Fibroblast of lung (primary cell): ENCODE data around the gene KRTAP5-11.

Source experiments
- CTCF ChIP-seq, 2 donors: IDR thresholded peaks in 1 of 2; conservative IDR thresholded peaks in 1 of 2; 1 replicate in 1 of 2; 2 replicates in 1 of 2; pipeline ENCODE4 v1.5.1; 2011 to 2012; ENCODE audit warnings: low read length in 2 of 2, control low read depth in 1 of 2, inconsistent platforms in 1 of 2, low read depth in 1 of 2, mild to moderate bottlenecking in 1 of 2
- EZH2 ChIP-seq: IDR thresholded peaks from 2 replicates; pipeline ENCODE4 v1.5.1; 2012; ENCODE audit warnings: low read length, control low read depth, mild to moderate bottlenecking; ENCODE audit errors: missing control alignments

- TF ChIP-seq EZH2 (no peak), CTCF (conservative IDR thresholded peaks at IDR 0.05 in 1 of 2, IDR thresholded peaks at IDR 0.05 in 1 of 2; ENCODE audit: low read depth in 1 of 2, low read length in 2 of 2) (no peak)
Observed at GRCh38 chr11:71556018-71556417, 26.7 kb downstream of the KRTAP5-11 start.
